NCI-H345 treated with DMSO at 0.1 percent for 48 hours (cell line): ENCODE results near the gene ABLIM1.

Source experiments
- DNase-seq: peaks from one replicate; lab custom pipeline; 2025; ENCODE audit not compliant: unreplicated experiment; lab: John Stamatoyannopoulos, UW

ABLIM1 gene

GRCh38 chr10:114680543-114681117 is 22.6 kb upstream of the ABLIM1 start:
- no peak for DNase-seq

DNA sequence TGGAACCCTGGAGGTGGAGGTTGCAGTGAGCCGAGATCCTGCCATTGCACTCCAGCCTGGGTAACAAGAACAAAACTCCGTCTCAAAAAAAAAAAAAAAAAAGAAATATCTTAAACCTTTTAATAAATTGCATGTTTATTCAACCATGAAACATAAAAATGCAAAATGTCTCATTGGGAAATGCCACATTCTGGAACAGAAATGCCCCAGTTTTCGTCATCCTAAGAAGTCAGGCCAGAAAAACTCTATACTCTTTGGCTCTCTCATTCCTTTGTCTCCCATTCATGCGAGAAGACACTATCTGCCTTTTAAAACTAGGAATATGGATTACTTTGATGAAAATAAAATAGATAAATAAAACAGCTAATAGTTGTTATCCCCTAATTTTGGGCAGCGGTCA is 21.5 kb upstream of the ABLIM1 start:
- DNase-seq: no peak

- no peak for DNase-seq
These were observed 20.7 kb upstream of the ABLIM1 start for GRCh38 chr10:114678820-114679219.

GRCh38 chr10:114678336-114678735 is 20.3 kb upstream of the ABLIM1 start:
- no peak for DNase-seq

- no peak for DNase-seq
These were observed 16.3 kb upstream of the ABLIM1 start for GRCh38 chr10:114674346-114674745.

GRCh38 chr10:114669648-114670047 is 11.6 kb upstream of the ABLIM1 start:
- DNase-seq: no peak

- no peak for DNase-seq
These were observed 10.5 kb upstream of the ABLIM1 start for GRCh38 chr10:114668375-114669080.

- no peak for DNase-seq
These were observed 7.8 kb upstream of the ABLIM1 start for GRCh38 chr10:114665873-114666272.

- no peak for DNase-seq
These were observed 7.3 kb upstream of the ABLIM1 start for GRCh38 chr10:114665406-114665805.

DNA sequence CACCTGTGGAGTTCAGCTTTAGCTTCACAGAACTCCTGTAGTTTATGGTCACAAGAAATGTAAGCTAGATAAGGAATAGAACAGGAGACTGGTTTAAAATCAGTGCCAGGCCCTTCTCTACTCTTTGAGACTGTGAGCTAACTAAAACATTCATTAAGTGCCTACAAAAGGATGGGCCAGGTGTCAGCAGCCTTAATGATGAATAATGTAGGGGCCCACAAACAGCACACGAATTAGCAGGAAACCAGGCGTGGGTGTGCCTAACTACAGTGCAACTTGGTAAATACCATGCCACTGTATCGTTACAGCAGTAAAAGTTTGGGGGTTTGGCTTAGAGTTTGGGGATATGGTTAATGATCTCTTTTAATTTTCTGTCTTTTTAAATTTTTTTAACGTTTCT is 6.1 kb upstream of the ABLIM1 start:
- no peak for DNase-seq

GRCh38 chr10:114663626-114664025 is 5.6 kb upstream of the ABLIM1 start:
- DNase-seq: no peak

GRCh38 chr10:114662646-114663217 is 4.7 kb upstream of the ABLIM1 start:
- DNase-seq: no peak

DNA sequence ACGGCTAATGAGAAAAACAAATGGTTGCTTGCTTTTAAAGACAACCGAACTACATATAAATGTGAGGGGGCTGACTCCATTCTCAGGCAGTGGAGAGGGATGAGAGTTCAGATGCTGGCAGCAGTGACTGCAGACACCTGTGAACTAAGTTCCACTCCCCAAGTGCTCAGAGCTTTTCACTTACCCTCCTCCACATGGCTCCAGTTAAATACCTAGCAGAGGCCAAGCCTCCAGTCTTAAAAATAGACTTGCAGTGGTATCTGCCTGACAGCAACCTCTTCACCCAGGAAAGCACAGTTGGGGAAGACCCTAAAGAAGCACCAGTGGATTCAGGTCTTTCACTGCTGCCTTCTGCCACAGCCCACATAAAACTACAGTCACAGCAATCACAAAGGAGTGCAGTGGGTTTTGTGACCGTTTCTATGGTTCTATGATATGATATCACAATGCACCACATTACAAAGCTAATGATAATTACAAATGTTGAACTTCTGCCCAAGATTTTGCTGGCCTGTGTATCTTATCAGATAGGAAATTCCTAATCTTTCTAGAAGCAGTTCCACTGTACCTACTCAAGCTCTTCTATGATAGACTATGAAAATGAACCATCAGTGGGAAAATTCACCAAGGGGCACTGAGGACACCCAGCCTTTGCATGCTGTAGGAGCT is 3.3 kb upstream of the ABLIM1 start:
- DNase-seq: no peak

- DNase-seq: no peak
These were observed 2.4 kb downstream of the ABLIM1 start for GRCh38 chr10:114655671-114656070.

- DNase-seq: no peak
These were observed 3.1 kb downstream of the ABLIM1 start for GRCh38 chr10:114654822-114655575.

- no peak for DNase-seq
These were observed 4.1 kb downstream of the ABLIM1 start for GRCh38 chr10:114653926-114654325.

GRCh38 chr10:114652402-114653368 is 5.4 kb downstream of the ABLIM1 start:
- no peak for DNase-seq

GRCh38 chr10:114650831-114651230 is 7.2 kb downstream of the ABLIM1 start:
- DNase-seq: no peak

DNA sequence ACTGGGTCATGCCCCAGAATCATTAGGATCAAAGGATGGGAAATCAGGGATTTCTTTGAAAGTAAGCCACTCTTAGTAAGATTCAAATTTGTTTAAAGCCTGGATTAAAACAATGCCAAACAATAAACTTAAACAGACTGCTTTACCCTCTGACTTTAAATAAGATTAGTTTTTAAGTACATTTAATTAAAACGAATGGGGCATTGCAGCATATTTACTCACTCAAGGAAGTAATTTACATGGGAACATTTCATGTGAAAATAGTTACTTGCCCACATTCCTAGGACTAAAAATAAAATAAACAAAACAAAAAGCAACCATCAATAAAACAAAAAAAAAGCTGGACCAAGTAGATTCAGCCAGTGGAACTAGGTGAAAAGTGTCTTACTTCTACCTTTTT is 7.8 kb downstream of the ABLIM1 start:
- DNase-seq: no peak

- no peak for DNase-seq
These were observed 8.7 kb downstream of the ABLIM1 start for GRCh38 chr10:114649217-114649903.
